Jurkat, Clone E6-1 (cell line): ENCODE measurements around the gene INPP5J.
"Not testable (repeated sequence)": the region's sequence is repeated elsewhere in the genome, so short reads cannot be mapped to it uniquely, and the experiment has no call there.

Experiments
- DNase-seq: peaks from one replicate; pipeline ENCODE4 v3.0.0-alpha.2; 2011; ENCODE audit warnings: low read depth, low spot score
- H3K4me3 ChIP-seq: 2 replicates; pipeline ENCODE4 v1.5.1; 2011; ENCODE audit warnings: mild to moderate bottlenecking, low read length, control low read depth, moderate library complexity

INPP5J gene

GRCh38 chr22:31099386-31099785 lies 23.4 kb upstream of the INPP5J start:
- H3K4me3 ChIP-seq, result no peak overlapping the region
- DNase-seq, result no peak

GRCh38 chr22:31099841-31100761 lies 22.7 kb upstream of the INPP5J start:
- no peak overlapping the region for H3K4me3 ChIP-seq
- DNase-seq, result no peak

- no peak for DNase-seq
- H3K4me3 ChIP-seq, result no peak overlapping the region
These were observed 21.8 kb upstream of the INPP5J start for GRCh38 chr22:31100762-31101525.

GRCh38 chr22:31102441-31103081 lies 20.2 kb upstream of the INPP5J start:
- no peak for DNase-seq
- H3K4me3 ChIP-seq, result no peak overlapping the region

GRCh38 chr22:31103111-31103510 lies 19.7 kb upstream of the INPP5J start:
- DNase-seq, result no peak

GRCh38 chr22:31103899-31104694 lies 18.7 kb upstream of the INPP5J start:
- H3K4me3 ChIP-seq, result no peak overlapping the region
- DNase-seq, result no peak

More at GRCh38 chr22:31103111-31103510, 19.7 kb upstream of the INPP5J start:
- H3K4me3 ChIP-seq, result no peak overlapping the region

- DNase-seq, result no peak
- H3K4me3 ChIP-seq, result no peak overlapping the region
These were observed 17.9 kb upstream of the INPP5J start for GRCh38 chr22:31104869-31105268.

GRCh38 chr22:31105282-31105929 lies 17.4 kb upstream of the INPP5J start:
- no peak overlapping the region for H3K4me3 ChIP-seq
- no peak for DNase-seq

GRCh38 chr22:31106001-31106571 lies 16.7 kb upstream of the INPP5J start:
- DNase-seq, result no peak
- H3K4me3 ChIP-seq, result no peak overlapping the region

- no peak for DNase-seq
- peak overlapping the region; percentile 61 for H3K4me3 ChIP-seq
These were observed 16.0 kb upstream of the INPP5J start for GRCh38 chr22:31106731-31107177.

- DNase-seq, result peak; percentile 52
- H3K4me3 ChIP-seq, result peak within 1 kb of the TSS; percentile 61
These were observed 15.4 kb upstream of the INPP5J start, which contains the start of gene SELENOM for GRCh38 chr22:31107178-31107893. TSS of gene SELENOM (minus strand) at chr22:31107568. CDS start at chr22:31107505, 63 bp downstream.

GRCh38 chr22:31107894-31108218 lies 14.9 kb upstream of the INPP5J start:
- peak overlapping the region; percentile 61 for H3K4me3 ChIP-seq
- no peak for DNase-seq

GRCh38 chr22:31112547-31113091 lies 10.1 kb upstream of the INPP5J start:
- DNase-seq, H3K4me3 ChIP-seq: not testable (repeated sequence)

GRCh38 chr22:31118046-31118820 lies 4.5 kb upstream of the INPP5J start:
- no peak overlapping the region for H3K4me3 ChIP-seq
- DNase-seq, result no peak

- no peak overlapping the region for H3K4me3 ChIP-seq
- no peak for DNase-seq
These were observed 3.6 kb upstream of the INPP5J start for GRCh38 chr22:31119026-31119717.

GRCh38 chr22:31120230-31120629 lies 2.5 kb upstream of the INPP5J start:
- DNase-seq, result no peak
- no peak overlapping the region for H3K4me3 ChIP-seq
